H9 (cell line): Measurements from ENCODE around the gene TMEM106B. TPM values are rescaled to one million over a fixed set of nuclear protein-coding genes. Genes with fewer than 3 reads are reported as not detected.

Experiments
- DNase-seq: peaks from one replicate; pipeline ENCODE4 v3.0.0-alpha.2; 2017
- H2AFZ ChIP-seq: one replicate; pipeline ENCODE4 v1.6.1; 2013; ENCODE audit warnings: mild to moderate bottlenecking, low read length, control low read depth, moderate library complexity
- H2AK5ac ChIP-seq: 2 replicates; pipeline ENCODE4 v1.6.1; 2013; ENCODE audit warnings: low read length, control low read depth, mixed read lengths; ENCODE audit not compliant: insufficient read length
- H2BK120ac ChIP-seq: one replicate; pipeline ENCODE4 v1.6.1; 2013; ENCODE audit warnings: low read depth, mild to moderate bottlenecking, low read length, control low read depth, inconsistent platforms; ENCODE audit not compliant: poor library complexity, severe bottlenecking
- H2BK12ac ChIP-seq: 2 replicates; pipeline ENCODE4 v1.6.1; 2013; ENCODE audit warnings: low read length, control low read depth, mixed read lengths, low read depth; ENCODE audit not compliant: insufficient read length
- H2BK15ac ChIP-seq: 2 replicates; pipeline ENCODE4 v1.6.1; 2013; ENCODE audit warnings: low read depth, low read length, control low read depth
- H2BK20ac ChIP-seq: one replicate; pipeline ENCODE4 v1.6.1; 2013; ENCODE audit warnings: low read depth, mild to moderate bottlenecking, low read length, control low read depth, inconsistent platforms; ENCODE audit not compliant: poor library complexity, severe bottlenecking
- H2BK5ac ChIP-seq: 2 replicates; pipeline ENCODE4 v1.6.1; 2013; ENCODE audit warnings: low read length, control low read depth, mixed read lengths; ENCODE audit not compliant: insufficient read length
- H3K14ac ChIP-seq: 2 replicates; pipeline ENCODE4 v1.6.1; 2013; ENCODE audit warnings: low read length, control low read depth; ENCODE audit not compliant: insufficient read depth
- H3K18ac ChIP-seq: 2 replicates; pipeline ENCODE4 v1.6.1; 2013; ENCODE audit warnings: low read depth, mild to moderate bottlenecking, mixed read lengths, low read length, control low read depth; ENCODE audit not compliant: insufficient read length
- H3K23ac ChIP-seq: 2 replicates; pipeline ENCODE4 v1.6.1; 2013; ENCODE audit warnings: low read length, control low read depth, mixed read lengths, low read depth; ENCODE audit not compliant: insufficient read length
- H3K23me2 ChIP-seq: 2 replicates; pipeline ENCODE4 v1.6.1; 2013; ENCODE audit warnings: low read depth, mild to moderate bottlenecking, mixed read lengths, low read length, control low read depth; ENCODE audit not compliant: insufficient read length, poor library complexity, severe bottlenecking
- H3K27ac ChIP-seq: 2 replicates; pipeline ENCODE4 v1.5.1; 2013; ENCODE audit warnings: low read length, control low read depth, mixed read lengths, low read depth; ENCODE audit not compliant: insufficient read length
- H3K27me3 ChIP-seq: 2 replicates; pipeline ENCODE4 v1.6.1; 2013; ENCODE audit warnings: low read length, control low read depth, inconsistent platforms; ENCODE audit not compliant: insufficient read depth
- H3K4ac ChIP-seq: 2 replicates; pipeline ENCODE4 v1.6.1; 2013; ENCODE audit warnings: low read depth, mild to moderate bottlenecking, control low read depth, inconsistent platforms, low read length, moderate library complexity
- H3K4me1 ChIP-seq: 2 replicates; pipeline ENCODE4 v1.6.1; 2013; ENCODE audit warnings: low read length, control low read depth, inconsistent platforms; ENCODE audit not compliant: insufficient read depth
- H3K4me2 ChIP-seq: 2 replicates; pipeline ENCODE4 v1.6.1; 2013; ENCODE audit warnings: low read length, control low read depth, mixed read lengths; ENCODE audit not compliant: insufficient read length, insufficient read depth
- H3K56ac ChIP-seq: 2 replicates; pipeline ENCODE4 v1.6.1; 2013; ENCODE audit warnings: low read depth, mild to moderate bottlenecking, mixed read lengths, low read length, control low read depth; ENCODE audit not compliant: insufficient read length
- H3K79me1 ChIP-seq: 2 replicates; pipeline ENCODE4 v1.6.1; 2013; ENCODE audit warnings: low read depth, mild to moderate bottlenecking, moderate library complexity, low read length, control low read depth, inconsistent platforms; ENCODE audit not compliant: insufficient read depth, poor library complexity, severe bottlenecking
- H3K79me2 ChIP-seq: 2 replicates; pipeline ENCODE4 v1.6.1; 2013; ENCODE audit warnings: low read length, control low read depth, inconsistent platforms; ENCODE audit not compliant: insufficient read depth
- H3K9ac ChIP-seq: 2 replicates; pipeline ENCODE4 v1.6.1; 2013; ENCODE audit warnings: low read length, control low read depth, mixed read lengths; ENCODE audit not compliant: insufficient read length; ENCODE audit errors: extremely low read depth
- H3K9me3 ChIP-seq: one replicate; pipeline ENCODE4 v1.6.1; 2013; ENCODE audit warnings: low read depth, low read length, inconsistent platforms; ENCODE audit not compliant: control insufficient read depth
- H3T11ph ChIP-seq: one replicate; pipeline ENCODE4 v1.6.1; 2013; ENCODE audit warnings: mild to moderate bottlenecking, low read length, control low read depth, inconsistent platforms
- H4K20me1 ChIP-seq: one replicate; pipeline ENCODE4 v1.6.1; 2013; ENCODE audit not compliant: control insufficient read depth, insufficient read length, insufficient read depth
- H4K5ac ChIP-seq: 2 replicates; pipeline ENCODE4 v1.6.1; 2013; ENCODE audit warnings: low read depth, mild to moderate bottlenecking, mixed read lengths, low read length, control low read depth; ENCODE audit not compliant: insufficient read length
- H4K8ac ChIP-seq: replicated peaks from 2 replicates; pipeline ENCODE4 v1.6.1; 2013; ENCODE audit warnings: low read length, control low read depth, mixed read lengths, low read depth; ENCODE audit not compliant: insufficient read length
- H4K91ac ChIP-seq: 2 replicates; pipeline ENCODE4 v1.6.1; 2013; ENCODE audit warnings: low read depth, mild to moderate bottlenecking, moderate library complexity, mixed read lengths, low read length, control low read depth; ENCODE audit not compliant: insufficient read length
- H3K27ac Mint-ChIP-seq, 3 experiments: 2 replicates in 2 of 3; 3 replicates in 1 of 3; pipeline ENCODE4 v1.8.0; 2020 to 2021; ENCODE audit warnings: mixed read lengths in 3 of 3, mild to moderate bottlenecking in 1 of 3, moderate library complexity in 1 of 3
- H3K27me3 Mint-ChIP-seq: 2 replicates; pipeline ENCODE4 v1.8.0; 2021; ENCODE audit warnings: low read depth, mild to moderate bottlenecking, moderate library complexity, mixed read lengths
- H3K36me3 Mint-ChIP-seq, 3 experiments: 2 replicates in 2 of 3; 3 replicates in 1 of 3; pipeline ENCODE4 v1.8.0; 2020 to 2021; ENCODE audit warnings: low read depth in 3 of 3, mixed read lengths in 3 of 3; ENCODE audit not compliant: insufficient read depth in 1 of 3
- H3K4me1 Mint-ChIP-seq, 2 experiments: 2 replicates each; pipeline ENCODE4 v1.8.0; 2020; ENCODE audit warnings: mixed read lengths in 2 of 2
- H3K4me3 Mint-ChIP-seq, 2 experiments: 2 replicates in 1 of 2; 3 replicates in 1 of 2; pipeline ENCODE4 v1.8.0; 2020 to 2021; ENCODE audit warnings: mild to moderate bottlenecking in 2 of 2, mixed read lengths in 2 of 2, moderate library complexity in 1 of 2
- H3K9me3 Mint-ChIP-seq, 2 experiments: 2 replicates in 1 of 2; 3 replicates in 1 of 2; pipeline ENCODE4 v1.8.0; 2020; ENCODE audit warnings: mild to moderate bottlenecking in 2 of 2, mixed read lengths in 2 of 2, moderate library complexity in 1 of 2
- CTCF ChIP-seq: fragments of 200-600 bp; sonication (generic); conservative IDR thresholded peaks from 3 replicates; pipeline ENCODE4 v1.8.0; 2021; ENCODE audit warnings: antibody characterized with exemption, mild to moderate bottlenecking
- WGBS: extraction: QIAGEN DNeasy Blood & Tissue Kit; methylation state at CpG from one replicate; pipeline ENCODE4 v1.1.7; 2013; ENCODE audit warnings: missing lambda C conversion rate, low lambda C conversion rate, mixed read lengths; ENCODE audit not compliant: insufficient read length; ENCODE audit errors: extremely low coverage; 5-methylcytosine and 5-hydroxymethylcytosine counted together
- total RNA-seq: library from RNA; stranded (reverse); gene quantifications from 2 replicates; pipeline ENCODE4 v1.2.1, GENCODE V29; 2021

Gene TMEM106B
- total RNA-seq, 1 experiment from 2014 or later: 28.4 TPM

- TF ChIP-seq CTCF: no peak
- H3K27ac Mint-ChIP-seq: no peak overlapping the region
- H3K4me3 Mint-ChIP-seq: no peak overlapping the region
These were observed 36.2 kb upstream of the TMEM106B start for GRCh38 chr7:12174931-12175330.

More at GRCh38 chr7:12174931-12175330, 36.2 kb upstream of the TMEM106B start:
- DNase-seq: no peak
- Histone ChIP-seq H3K14ac (no peak overlapping the region), H3K79me2 (no peaks in the 10 kb centered on the region), H3K9me3 (no peaks in the 10 kb centered on the region), H2BK120ac (no peak overlapping the region), H4K8ac (no peak overlapping the region), H4K20me1 (no peaks in the 10 kb centered on the region), H3K27ac (no peak overlapping the region), H4K91ac (no peak overlapping the region), H2BK5ac (no peak overlapping the region), H3K4ac (no peak overlapping the region), H2AK5ac (no peak overlapping the region), H3K4me2 (no peak overlapping the region), H3K23ac (no peak overlapping the region), H3K56ac (no peak overlapping the region), H2BK15ac (no peak overlapping the region), H2AFZ (no peak overlapping the region), H2BK12ac (no peak overlapping the region), H3K79me1 (no peaks in the 10 kb centered on the region), H2BK20ac (no peak overlapping the region), H4K5ac (no peak overlapping the region), H3K27me3 (no peaks in the 10 kb centered on the region), H3T11ph (no peak overlapping the region), H3K9ac (no peak overlapping the region), H3K4me1 (no peaks in the 10 kb centered on the region), H3K18ac (no peak overlapping the region), H3K23me2 (no peaks in the 10 kb centered on the region)
- H3K4me1 Mint-ChIP-seq: no peaks in the 10 kb centered on the region; a peak in 1 of 4 replicates
- no peaks in the 10 kb centered on the region for H3K9me3 Mint-ChIP-seq
- no peaks in the 10 kb centered on the region for H3K36me3 Mint-ChIP-seq
- WGBS: no CpG with 5 or more reads among the region's 1 CpG
- no peaks in the 10 kb centered on the region for H3K27me3 Mint-ChIP-seq
